HG03442 (cell line): ENCODE data around the gene EIF4H.
"Not testable (repeated sequence)": the region's sequence is repeated elsewhere in the genome, so short reads cannot be mapped to it uniquely, and the experiment has no call there.

ENCODE experiments used
- ATAC-seq: cut with Tn5 transposase; IDR thresholded peaks from one replicate; pipeline ENCODE4 v1.9.1; 2021; ENCODE audit warnings: mild to moderate bottlenecking, moderate library complexity; ENCODE audit not compliant: unreplicated experiment

EIF4H gene

GRCh38 chr7:74174606-74175082, 488 bp downstream of the EIF4H start:
- peak; percentile 23 for ATAC-seq

DNA sequence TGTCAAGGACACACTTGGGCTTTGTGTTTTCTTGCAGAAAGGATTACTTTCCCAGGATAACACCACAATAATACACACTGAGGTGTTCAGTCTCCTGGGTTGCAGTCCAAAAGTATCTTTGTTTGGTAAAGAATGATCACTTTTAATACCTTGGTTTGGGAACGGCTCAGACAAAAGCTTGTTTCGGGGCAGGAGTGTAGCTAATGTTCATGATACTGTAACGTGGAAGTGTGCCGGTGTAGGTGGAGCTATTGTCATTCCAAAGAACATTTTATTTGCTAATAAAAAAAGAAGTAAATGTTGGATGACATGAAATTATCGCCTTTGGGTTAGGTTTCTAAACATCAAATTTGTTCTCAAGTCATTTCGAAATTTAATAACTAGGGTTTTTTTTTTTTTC, 1.2 kb downstream of the EIF4H start:
- no peak for ATAC-seq

- ATAC-seq, result no peak
Measured at GRCh38 chr7:74176555-74176954, 2.4 kb downstream of the EIF4H start.

GRCh38 chr7:74178632-74179031, 4.5 kb downstream of the EIF4H start:
- ATAC-seq, result no peak

- ATAC-seq, result no peak
Measured at GRCh38 chr7:74179935-74180604, 5.9 kb downstream of the EIF4H start.

- ATAC-seq, result no peak
Measured at GRCh38 chr7:74180866-74181265, 6.7 kb downstream of the EIF4H start.

DNA sequence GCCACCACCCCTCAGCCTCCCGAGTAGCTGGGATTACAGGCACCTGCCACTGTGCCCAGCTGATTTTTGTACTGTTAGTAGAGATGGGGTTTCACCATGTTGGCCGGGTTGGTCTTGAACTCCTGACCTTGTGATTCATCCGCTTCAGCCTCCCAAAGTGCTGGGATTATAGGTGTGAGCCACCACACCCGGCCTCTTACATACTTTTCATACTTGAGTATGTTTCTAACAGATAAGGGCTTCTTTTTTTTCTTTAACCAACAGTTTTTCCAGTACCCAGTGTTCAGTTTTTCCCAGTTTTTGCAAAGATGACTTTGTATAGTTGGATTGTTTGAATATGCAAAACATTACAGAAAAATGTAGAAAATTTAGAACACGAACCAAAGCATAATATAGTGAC, 7.7 kb downstream of the EIF4H start:
- no peak for ATAC-seq

DNA sequence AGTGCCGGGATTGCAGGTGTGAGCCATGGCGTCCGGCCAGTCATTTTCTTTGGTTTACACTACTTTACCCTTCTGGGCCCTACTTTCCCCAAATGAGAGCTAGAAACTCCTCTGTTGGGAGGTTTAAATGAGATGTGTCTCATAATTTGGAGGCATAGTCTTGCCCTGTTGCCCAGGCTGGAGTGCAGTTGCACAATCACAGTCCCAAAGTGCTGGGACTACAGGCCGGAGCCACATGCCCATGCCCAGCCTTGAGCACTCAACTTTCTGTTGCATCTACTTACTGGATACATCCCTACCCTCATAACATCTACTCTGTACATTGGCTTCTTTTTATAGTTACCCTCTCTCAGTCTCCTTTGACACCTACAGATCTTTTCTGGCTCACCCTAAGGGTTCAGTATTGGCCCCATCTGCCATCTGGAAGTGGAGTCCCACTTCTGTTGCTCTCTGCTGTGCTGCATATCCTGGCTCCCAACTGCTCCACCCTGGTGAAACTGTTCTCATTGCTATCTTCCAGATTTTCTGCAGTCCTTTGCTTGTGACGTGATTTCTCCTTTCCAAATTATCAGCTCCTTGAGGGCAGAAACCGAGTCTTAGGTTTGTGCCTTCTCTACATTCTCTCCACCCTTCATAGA, 8.4 kb downstream of the EIF4H start:
- ATAC-seq, result no peak

DNA sequence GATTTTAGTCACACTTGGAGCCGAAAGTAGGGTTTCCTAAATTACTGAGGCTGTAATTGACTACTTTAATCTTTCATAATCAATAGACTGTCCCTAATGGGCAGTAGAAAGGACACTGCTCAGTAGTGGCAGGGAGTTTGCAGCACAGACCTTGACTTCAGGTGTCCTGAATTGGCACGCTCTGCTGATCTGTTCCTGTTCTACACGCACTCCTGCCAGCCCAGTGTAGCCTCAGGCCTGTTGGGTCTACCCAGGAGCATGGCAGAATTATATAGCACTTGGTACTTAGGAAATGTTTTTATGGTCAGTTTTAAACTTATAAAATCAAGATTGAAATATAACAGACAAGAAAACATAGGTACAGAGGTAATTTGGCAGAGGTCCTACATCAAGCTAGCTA, 9.0 kb downstream of the EIF4H start:
- ATAC-seq, result no peak

DNA sequence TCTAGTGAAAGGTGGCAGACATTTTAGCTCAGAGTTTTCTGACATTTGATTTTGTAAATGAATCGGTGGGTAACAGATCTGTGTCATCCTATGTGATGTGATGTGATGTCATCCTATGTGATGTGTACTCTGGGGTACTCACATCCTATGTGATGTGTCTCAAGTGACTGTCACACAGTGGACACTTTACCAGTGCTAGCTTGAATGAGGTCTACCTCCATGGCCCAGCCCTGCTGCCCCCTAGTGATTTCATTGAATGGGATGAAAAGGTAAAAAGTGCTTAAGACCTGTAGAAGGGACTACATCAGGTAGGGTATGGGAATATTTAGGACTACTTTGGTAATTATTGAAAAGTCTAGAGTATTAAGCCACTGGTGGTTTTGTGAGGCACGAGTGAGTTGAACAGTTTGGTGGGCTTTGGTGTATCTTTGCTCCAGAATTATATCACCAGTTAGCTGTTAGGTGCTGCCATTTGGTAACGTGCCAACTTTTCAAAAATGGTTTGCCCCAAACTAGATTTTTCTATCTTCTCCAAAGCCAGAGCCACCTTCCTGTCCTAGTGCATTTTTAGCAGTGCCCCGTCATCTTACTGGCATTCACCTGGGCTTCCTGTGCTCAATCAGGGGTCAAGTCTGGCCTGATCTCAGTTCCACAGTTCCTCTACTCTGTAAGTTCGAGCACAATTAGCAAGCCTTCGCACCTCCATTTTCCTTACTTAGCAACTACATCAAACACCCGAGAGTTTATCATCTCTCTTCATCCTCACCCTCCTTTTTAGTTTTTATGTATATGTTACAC, 9.7 kb downstream of the EIF4H start:
- ATAC-seq, result no peak

DNA sequence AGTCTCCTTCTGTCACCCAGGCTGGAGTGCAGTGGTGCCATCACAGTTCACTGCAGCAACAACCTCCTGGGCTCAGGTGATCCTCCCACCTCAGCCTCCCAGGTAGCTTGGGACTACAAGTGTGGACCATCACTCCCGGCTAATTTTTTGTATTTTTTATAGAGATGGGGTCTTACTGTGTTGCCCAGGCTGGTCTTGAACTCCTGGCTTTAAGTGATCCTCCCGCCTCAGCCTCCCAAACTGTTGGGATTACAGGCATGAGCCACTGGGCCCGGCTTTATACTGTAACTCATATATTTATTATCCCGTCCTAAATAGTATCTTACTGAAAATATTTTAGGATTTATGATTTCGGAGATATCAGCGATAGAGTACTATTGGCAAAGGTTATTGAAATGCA, 10.9 kb downstream of the EIF4H start:
- ATAC-seq, result no peak

- ATAC-seq, result no peak
Measured at GRCh38 chr7:74185636-74186035, 11.5 kb downstream of the EIF4H start.

GRCh38 chr7:74187915-74188675, 13.9 kb downstream of the EIF4H start:
- no peak for ATAC-seq

- ATAC-seq, result no peak
Measured at GRCh38 chr7:74190259-74190658, 16.1 kb downstream of the EIF4H start.

DNA sequence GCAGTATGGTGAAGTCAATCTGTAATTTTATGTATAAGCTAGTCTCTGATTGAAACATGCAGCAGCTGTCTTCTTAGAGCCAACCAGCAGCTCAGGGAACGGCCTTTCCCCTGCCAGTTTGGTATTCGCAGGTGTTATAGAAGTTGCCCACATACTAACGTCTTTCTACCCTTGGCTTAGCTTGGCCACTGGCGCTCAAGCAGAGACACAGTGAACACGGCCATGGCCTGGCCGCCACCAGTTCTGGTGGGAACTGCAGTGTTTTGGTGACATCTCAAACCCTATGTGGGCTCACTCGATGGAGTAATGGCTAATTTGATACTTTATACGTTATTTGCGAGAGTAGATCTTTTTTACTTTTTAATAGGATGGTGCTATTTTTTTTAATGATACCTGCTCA, 17.1 kb downstream of the EIF4H start:
- no peak for ATAC-seq

- no peak for ATAC-seq
Measured at GRCh38 chr7:74193054-74193453, 18.9 kb downstream of the EIF4H start.

GRCh38 chr7:74193913-74194312, 19.8 kb downstream of the EIF4H start:
- no peak for ATAC-seq

DNA sequence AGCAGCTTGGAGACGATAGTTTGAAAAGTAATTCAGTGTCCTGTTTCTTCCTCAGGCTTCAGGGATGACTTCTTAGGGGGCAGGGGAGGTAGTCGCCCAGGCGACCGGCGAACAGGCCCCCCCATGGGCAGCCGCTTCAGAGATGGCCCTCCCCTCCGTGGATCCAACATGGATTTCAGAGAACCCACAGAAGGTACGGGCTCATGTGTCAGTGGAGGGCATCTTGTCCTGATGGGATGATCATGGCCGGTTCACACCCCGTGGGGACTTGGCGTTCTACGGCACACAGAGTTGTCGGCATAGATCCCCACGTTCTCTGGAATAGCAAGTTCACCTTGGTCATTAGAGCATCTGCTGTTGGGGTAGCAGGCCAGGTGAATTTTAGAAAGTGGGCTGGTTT, 20.5 kb downstream of the EIF4H start:
- no peak for ATAC-seq

DNA sequence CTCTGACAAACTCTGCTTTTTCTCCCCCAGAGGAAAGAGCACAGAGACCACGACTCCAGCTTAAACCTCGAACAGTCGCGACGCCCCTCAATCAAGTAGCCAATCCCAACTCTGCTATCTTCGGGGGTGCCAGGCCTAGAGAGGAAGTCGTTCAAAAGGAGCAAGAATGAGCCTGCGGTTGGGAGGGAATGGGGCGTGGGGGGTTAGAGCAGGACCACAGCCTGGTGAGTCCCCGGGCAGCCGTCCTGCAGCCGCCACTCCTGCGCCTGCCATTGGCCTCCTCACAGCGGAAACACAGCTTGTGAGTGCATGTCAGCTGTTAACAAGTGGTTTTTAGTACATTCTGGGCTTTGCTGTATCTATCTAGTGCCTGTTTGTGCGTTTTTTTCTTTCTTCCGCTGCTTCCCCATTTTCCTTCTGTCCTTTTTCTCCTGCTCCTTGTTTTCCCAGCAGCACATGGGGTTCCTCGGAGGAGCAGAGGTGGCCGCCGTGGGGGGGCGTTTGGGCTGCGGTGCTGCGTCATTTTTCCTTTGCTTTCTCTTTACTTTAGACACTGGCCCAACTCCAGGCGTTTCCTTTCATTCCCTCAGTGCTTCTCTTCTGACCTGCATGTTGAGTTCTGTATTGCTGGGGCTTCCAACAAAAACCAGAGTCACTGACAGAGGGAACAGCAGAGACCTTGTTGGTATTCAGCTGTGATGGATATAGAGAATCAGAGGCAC, 21.1 kb downstream of the EIF4H start:
- ATAC-seq, result not testable (repeated sequence)

GRCh38 chr7:74195968-74196654, 22.0 kb downstream of the EIF4H start:
- ATAC-seq, result not testable (repeated sequence)
